Measurements from ENCODE around the gene PER2. TPM values are rescaled to one million over a fixed set of nuclear protein-coding genes. Genes with fewer than 3 reads are reported as not detected.

PER2 gene
- total RNA-seq, 1 experiment from 2014 or later = 6.6 TPM

DNA sequence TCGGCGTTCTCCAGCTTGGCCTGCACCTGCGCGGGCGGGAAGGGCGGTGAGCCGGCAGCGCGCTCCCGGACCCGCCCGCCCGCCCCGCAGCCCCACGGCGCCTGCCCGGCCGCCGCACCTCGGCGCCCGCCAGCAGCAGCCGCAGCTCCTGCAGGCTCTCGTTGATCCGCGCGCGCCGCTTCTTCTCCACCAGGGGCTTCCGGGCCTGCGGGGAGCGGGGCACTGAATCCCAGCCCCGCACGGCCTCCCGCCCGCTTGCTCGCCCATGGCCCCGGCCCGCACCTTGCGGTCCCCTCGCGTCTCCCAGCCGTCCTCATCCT, 48.9 kb downstream of the PER2 start (continued):
- TF ChIP-seq, protein P1, sequence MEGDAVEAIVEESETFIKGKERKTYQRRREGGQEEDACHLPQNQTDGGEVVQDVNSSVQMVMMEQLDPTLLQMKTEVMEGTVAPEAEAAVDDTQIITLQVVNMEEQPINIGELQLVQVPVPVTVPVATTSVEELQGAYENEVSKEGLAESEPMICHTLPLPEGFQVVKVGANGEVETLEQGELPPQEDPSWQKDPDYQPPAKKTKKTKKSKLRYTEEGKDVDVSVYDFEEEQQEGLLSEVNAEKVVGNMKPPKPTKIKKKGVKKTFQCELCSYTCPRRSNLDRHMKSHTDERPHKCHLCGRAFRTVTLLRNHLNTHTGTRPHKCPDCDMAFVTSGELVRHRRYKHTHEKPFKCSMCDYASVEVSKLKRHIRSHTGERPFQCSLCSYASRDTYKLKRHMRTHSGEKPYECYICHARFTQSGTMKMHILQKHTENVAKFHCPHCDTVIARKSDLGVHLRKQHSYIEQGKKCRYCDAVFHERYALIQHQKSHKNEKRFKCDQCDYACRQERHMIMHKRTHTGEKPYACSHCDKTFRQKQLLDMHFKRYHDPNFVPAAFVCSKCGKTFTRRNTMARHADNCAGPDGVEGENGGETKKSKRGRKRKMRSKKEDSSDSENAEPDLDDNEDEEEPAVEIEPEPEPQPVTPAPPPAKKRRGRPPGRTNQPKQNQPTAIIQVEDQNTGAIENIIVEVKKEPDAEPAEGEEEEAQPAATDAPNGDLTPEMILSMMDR (IDR thresholded peaks at IDR 0.05) = no peak
- TF ChIP-seq CREM (CRISPR knock-in tag; IDR thresholded peaks at IDR 0.05) (no peak), IRF1 (CRISPR knock-in tag; IDR thresholded peaks at IDR 0.05) (no peak), PRRX2 (CRISPR knock-in tag; IDR thresholded peaks at IDR 0.05) (no peak), NFE2L1 (CRISPR knock-in tag; IDR thresholded peaks at IDR 0.05) (no peak), ZNF232 (CRISPR knock-in tag; IDR thresholded peaks at IDR 0.05) (no peak), PREB (CRISPR knock-in tag; IDR thresholded peaks at IDR 0.05; ENCODE audit: borderline replicate concordance) (no peak)
- TF ChIP-seq, protein P2, sequence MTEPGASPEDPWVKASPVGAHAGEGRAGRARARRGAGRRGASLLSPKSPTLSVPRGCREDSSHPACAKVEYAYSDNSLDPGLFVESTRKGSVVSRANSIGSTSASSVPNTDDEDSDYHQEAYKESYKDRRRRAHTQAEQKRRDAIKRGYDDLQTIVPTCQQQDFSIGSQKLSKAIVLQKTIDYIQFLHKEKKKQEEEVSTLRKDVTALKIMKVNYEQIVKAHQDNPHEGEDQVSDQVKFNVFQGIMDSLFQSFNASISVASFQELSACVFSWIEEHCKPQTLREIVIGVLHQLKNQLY (CRISPR knock-in tag; IDR thresholded peaks at IDR 0.05) = no peak

- Mint-ChIP-seq H3K4me3 (peak overlapping the region; percentile 61), H3K9me3 (peaks cover 2% of the 10 kb centered on the region), H3K27me3 (ENCODE audit: low read depth) (peaks cover 60% of the 10 kb centered on the region), H3K27ac (no peak overlapping the region), H3K36me3 (peaks cover 5% of the 10 kb centered on the region), H3K4me1 (peaks cover 16% of the 10 kb centered on the region)
- ChIA-PET CTCF (interaction anchor here (1.0 to 3.3 kb wide), 3 partner anchors 24 to 100 kb away, joined by 3 to 21 read pairs (median 3); no protein-coding TSS in a partner anchor), POLR2A (interaction anchor here (0.6 kb wide), 1 partner anchor 58 kb away, joined by 3 read pairs; no protein-coding TSS in a partner anchor)
- ATAC-seq (no peak), DNase-seq (ENCODE audit: low spot score) (no peak)
- peak; percentile 100 for TF ChIP-seq TCF7 (CRISPR knock-in tag; IDR thresholded peaks at IDR 0.05; ENCODE audit: low read depth)
- TF ChIP-seq ZNF219 (CRISPR knock-in tag; IDR thresholded peaks at IDR 0.05; ENCODE audit: borderline replicate concordance) = peak; percentile 99
- TF ChIP-seq RELA (CRISPR knock-in tag; IDR thresholded peaks at IDR 0.05; ENCODE audit: borderline replicate concordance) = peak; percentile 100
- no peak for TF ChIP-seq JAZF1 (CRISPR knock-in tag; IDR thresholded peaks at IDR 0.05)
- peak; percentile 88 for TF ChIP-seq HMGXB4 (CRISPR knock-in tag; IDR thresholded peaks at IDR 0.05)
- TF ChIP-seq ZNF396 (CRISPR knock-in tag; IDR thresholded peaks at IDR 0.05; ENCODE audit: borderline replicate concordance) = no peak
- TF ChIP-seq ZBTB43 (CRISPR knock-in tag; IDR thresholded peaks at IDR 0.05) = peak; percentile 99
- peak; percentile 79; the same call in 1 of the 2 replicates for TF ChIP-seq ZNF317 (CRISPR knock-in tag; IDR thresholded peaks at IDR 0.05; ENCODE audit: borderline replicate concordance, low read depth)
- TF ChIP-seq OVOL2 (CRISPR knock-in tag; IDR thresholded peaks at IDR 0.05; ENCODE audit: borderline replicate concordance) = no peak
- peak; percentile 99 for TF ChIP-seq TEAD1 (CRISPR knock-in tag; IDR thresholded peaks at IDR 0.05)
- TF ChIP-seq E2F4 (CRISPR knock-in tag; IDR thresholded peaks at IDR 0.05; ENCODE audit: borderline replicate concordance, low read depth) = peak; percentile 98
- peak; percentile 92; the same call in 1 of the 2 replicates for TF ChIP-seq ATF6 (CRISPR knock-in tag; IDR thresholded peaks at IDR 0.05)
- TF ChIP-seq CREM (CRISPR knock-in tag; IDR thresholded peaks at IDR 0.05) = peak; percentile 91; the same call in 1 of the 2 replicates
- TF ChIP-seq, protein P3, sequence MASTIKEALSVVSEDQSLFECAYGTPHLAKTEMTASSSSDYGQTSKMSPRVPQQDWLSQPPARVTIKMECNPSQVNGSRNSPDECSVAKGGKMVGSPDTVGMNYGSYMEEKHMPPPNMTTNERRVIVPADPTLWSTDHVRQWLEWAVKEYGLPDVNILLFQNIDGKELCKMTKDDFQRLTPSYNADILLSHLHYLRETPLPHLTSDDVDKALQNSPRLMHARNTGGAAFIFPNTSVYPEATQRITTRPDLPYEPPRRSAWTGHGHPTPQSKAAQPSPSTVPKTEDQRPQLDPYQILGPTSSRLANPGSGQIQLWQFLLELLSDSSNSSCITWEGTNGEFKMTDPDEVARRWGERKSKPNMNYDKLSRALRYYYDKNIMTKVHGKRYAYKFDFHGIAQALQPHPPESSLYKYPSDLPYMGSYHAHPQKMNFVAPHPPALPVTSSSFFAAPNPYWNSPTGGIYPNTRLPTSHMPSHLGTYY (CRISPR knock-in tag; IDR thresholded peaks at IDR 0.05) = no peak
- TF ChIP-seq CBFB (CRISPR knock-in tag; IDR thresholded peaks at IDR 0.05; ENCODE audit: low read depth) = no peak
These were observed 49.5 kb downstream of the PER2 start for GRCh38 chr2:238238766-238239542.
